Thymus (tissue), 11 donors: ENCODE data around the gene SERTAD2. TPM values are rescaled to one million over a fixed set of nuclear protein-coding genes. Genes with fewer than 3 reads are reported as not detected.

Experiments
- DNase-seq, 9 donors: peaks; one replicate each; pipeline ENCODE4 v3.0.0-alpha.2; 2013; ENCODE audit warnings: low spot score in 9 of 9, low read depth in 6 of 9, missing footprints in 1 of 9
- H3K27ac ChIP-seq, 2 donors: one replicate each; pipeline ENCODE4 v1.5.1; 2013; ENCODE audit warnings: control low read depth in 1 of 2, low read depth in 1 of 2, low read length in 1 of 2, mild to moderate bottlenecking in 1 of 2, moderate library complexity in 1 of 2
- H3K27me3 ChIP-seq, 2 donors: one replicate each; pipeline ENCODE4 v1.5.1; 2013; ENCODE audit warnings: low read length in 1 of 2; ENCODE audit not compliant: control insufficient read depth in 2 of 2, insufficient read depth in 1 of 2
- H3K36me3 ChIP-seq, 2 donors: one replicate each; pipeline ENCODE4 v1.5.1; 2013; ENCODE audit warnings: low read length in 1 of 2, mild to moderate bottlenecking in 1 of 2, moderate library complexity in 1 of 2; ENCODE audit not compliant: control insufficient read depth in 2 of 2, insufficient read depth in 2 of 2
- H3K4me1 ChIP-seq, 2 donors: one replicate each; pipeline ENCODE4 v1.5.1; 2013; ENCODE audit warnings: low read length in 2 of 2; ENCODE audit not compliant: control insufficient read depth in 2 of 2, insufficient read depth in 2 of 2
- H3K4me3 ChIP-seq, 2 donors: one replicate each; pipeline ENCODE4 v1.5.1; 2013; ENCODE audit warnings: low read length in 2 of 2, control low read depth in 1 of 2, mild to moderate bottlenecking in 1 of 2
- H3K9me3 ChIP-seq, 2 donors: one replicate each; pipeline ENCODE4 v1.5.1; 2013; ENCODE audit warnings: low read length in 1 of 2, mild to moderate bottlenecking in 1 of 2; ENCODE audit not compliant: control insufficient read depth in 2 of 2, insufficient read depth in 1 of 2
- WGBS: extraction: QIAGEN DNeasy Blood & Tissue Kit; methylation state at CpG from one replicate; pipeline ENCODE4 v1.1.7; 2013; 5-methylcytosine and 5-hydroxymethylcytosine counted together
- polyA plus RNA-seq: library from polyadenylated mRNA; stranded (reverse); fragments of 200-250 nt; gene quantifications from one replicate; pipeline ENCODE4 v1.2.3, GENCODE V29; 2013
- total RNA-seq: library from RNA; stranded (reverse); fragments of 120-200 nt; gene quantifications from one replicate; pipeline ENCODE4 v1.2.4, GENCODE V29; 2013
- donor health status: healthy.

SERTAD2 gene
- total and polyA plus RNA-seq, 2 donors = 13.3 to 37.6 TPM

DNA sequence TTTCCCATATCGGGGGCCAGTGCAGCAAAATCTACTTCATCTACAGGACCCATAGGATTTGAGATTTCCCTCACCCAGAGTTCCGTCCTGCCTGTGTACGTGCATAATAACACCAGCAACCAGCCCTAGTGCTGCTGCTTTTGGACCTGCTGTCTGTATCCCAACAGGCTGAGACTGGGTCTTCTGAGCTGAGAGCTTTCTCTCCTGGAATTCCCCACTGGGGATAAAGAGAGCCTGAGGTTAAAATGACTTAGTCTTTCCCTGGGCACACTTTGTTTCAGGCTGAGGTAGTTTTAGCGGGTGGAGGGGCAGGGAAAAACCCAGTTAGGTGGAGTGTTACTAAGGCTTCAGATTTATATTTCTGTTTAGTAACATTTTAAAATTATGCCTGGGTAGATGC is 62.5 kb downstream of the SERTAD2 start:
- Histone ChIP-seq H3K27ac (no peak overlapping the region), H3K36me3 (peaks cover 14 to 36% of the 10 kb centered on the region in 2 donors), H3K9me3 (peaks cover 0 to 3% of the 10 kb centered on the region in 2 donors), H3K27me3 (no peaks in the 10 kb centered on the region), H3K4me1 (no peaks in the 10 kb centered on the region), H3K4me3 (no peak overlapping the region)
- WGBS = 95% methylated on average over 4 of the region's 4 CpGs
- DNase-seq = no peak

DNA sequence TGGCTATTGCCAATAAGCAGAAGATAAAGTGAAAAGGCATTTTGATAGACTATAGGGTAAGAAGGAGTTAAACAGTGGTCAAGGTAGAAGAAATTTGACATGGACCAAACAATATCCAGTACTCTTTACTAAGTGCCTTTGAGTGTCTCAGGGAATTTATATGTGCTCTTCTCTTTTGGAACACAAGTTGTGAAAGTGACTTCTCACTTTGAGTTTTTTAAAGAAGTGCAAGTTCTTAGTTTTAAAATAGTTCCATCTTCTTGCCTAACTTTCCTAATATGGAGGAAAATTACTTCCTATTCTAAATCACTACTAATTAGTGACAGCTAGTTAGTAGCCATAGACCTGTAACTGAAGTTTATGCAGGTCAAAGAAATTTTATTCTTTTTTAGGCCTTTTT is 66.2 kb downstream of the SERTAD2 start:
- H3K36me3 ChIP-seq = peaks cover 11 to 40% of the 10 kb centered on the region in 2 donors
- DNase-seq = no peak
- no peak overlapping the region for H3K27ac ChIP-seq

DNA sequence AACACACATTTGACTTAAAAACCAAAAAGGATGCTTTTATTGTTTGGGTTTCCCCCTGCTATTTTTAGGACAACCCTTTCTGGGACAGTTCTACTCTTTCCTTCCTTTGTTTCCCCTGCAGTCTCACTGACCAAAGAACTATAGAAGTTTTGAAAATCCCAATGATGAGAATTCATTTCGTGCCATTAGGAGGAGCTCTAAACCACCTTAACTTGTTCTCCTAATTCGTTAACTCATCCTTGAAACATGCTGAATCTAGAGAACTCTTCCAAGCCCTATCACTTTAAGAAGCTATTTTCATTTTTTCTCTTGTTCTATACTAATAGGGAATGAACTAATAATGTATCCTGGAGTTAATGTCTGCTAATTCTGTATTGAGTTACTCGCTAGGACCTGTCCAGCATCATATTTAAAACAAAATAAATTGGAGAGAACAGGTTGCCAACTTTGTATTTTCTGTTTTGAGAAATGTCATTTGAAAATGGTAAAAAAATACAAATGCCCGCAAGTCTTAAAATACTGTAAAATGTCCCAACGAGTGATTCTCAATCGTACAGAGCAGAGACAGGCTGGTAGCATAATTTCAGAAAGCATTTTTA is 66.7 kb downstream of the SERTAD2 start:
- DNase-seq = peak in 6 of 9 donors; percentile 35 to 79 (median 56)
- H3K27ac ChIP-seq = no peak overlapping the region
- 68% methylated on average over 6 of the region's 6 CpGs for WGBS
- H3K4me1 ChIP-seq = no peaks in the 10 kb centered on the region
- H3K36me3 ChIP-seq = peaks cover 11 to 43% of the 10 kb centered on the region in 2 donors
- no peaks in the 10 kb centered on the region for H3K27me3 ChIP-seq
- H3K4me3 ChIP-seq = no peak overlapping the region
- no peaks in the 10 kb centered on the region for H3K9me3 ChIP-seq

More for the DNA sequence above, 66.2 kb downstream of the SERTAD2 start:
- Histone ChIP-seq H3K4me3 (no peak overlapping the region), H3K27me3 (no peaks in the 10 kb centered on the region), H3K4me1 (no peaks in the 10 kb centered on the region), H3K9me3 (no peaks in the 10 kb centered on the region)

GRCh38 chr2:64586054-64586453 is 67.7 kb downstream of the SERTAD2 start:
- Histone ChIP-seq H3K27ac (no peak overlapping the region), H3K36me3 (peaks cover 3 to 35% of the 10 kb centered on the region in 2 donors)

GRCh38 chr2:64582774-64583340 is 70.9 kb downstream of the SERTAD2 start:
- DNase-seq = no peak
- peaks cover 4 to 31% of the 10 kb centered on the region in 2 donors for H3K36me3 ChIP-seq
- no peak overlapping the region for H3K27ac ChIP-seq
- no peak overlapping the region for H3K4me3 ChIP-seq
- no peaks in the 10 kb centered on the region for H3K27me3 ChIP-seq
- no peaks in the 10 kb centered on the region for H3K9me3 ChIP-seq
- no peaks in the 10 kb centered on the region for H3K4me1 ChIP-seq
- WGBS = 97% methylated on average over 5 of the region's 5 CpGs

More at GRCh38 chr2:64586054-64586453, 67.7 kb downstream of the SERTAD2 start:
- no peaks in the 10 kb centered on the region for H3K9me3 ChIP-seq
- no peaks in the 10 kb centered on the region for H3K27me3 ChIP-seq
- DNase-seq = no peak
- H3K4me3 ChIP-seq = no peak overlapping the region
- 99% methylated on average over 4 of the region's 4 CpGs for WGBS
- no peaks in the 10 kb centered on the region for H3K4me1 ChIP-seq

DNA sequence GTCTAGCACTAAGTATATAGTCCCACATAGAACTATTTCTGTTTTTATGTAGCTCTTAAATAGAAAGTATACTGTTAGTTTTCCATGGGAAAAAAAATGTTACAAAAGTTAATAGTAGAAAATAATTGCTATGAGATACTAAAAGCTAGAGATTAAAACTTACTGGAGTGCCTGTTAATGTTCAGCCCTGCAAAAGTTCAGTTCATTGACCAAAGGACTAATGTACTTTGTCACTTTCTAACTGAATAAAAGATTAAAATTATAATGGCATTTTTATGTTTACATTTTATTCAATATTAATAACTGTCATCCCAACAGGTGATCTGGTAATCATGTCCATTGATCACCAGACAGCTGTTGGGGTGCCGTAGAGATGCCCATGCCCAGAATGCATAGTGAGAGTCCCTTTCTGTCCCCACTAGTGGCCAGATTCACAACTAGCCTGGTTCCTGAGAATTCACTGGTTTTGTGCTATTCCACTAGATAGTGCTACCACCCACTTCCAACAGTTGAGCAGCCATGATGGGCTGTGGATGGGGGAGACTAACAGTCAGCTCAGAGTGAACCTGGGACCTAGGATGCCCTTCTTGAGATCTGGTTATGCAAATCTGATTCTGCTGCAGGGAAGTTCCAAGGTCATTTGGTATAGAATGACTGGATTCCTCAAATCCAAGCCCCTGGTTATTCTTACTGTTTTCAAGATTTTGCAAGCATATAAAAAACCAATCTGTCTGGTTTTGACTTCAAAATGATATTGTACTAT is 71.8 kb downstream of the SERTAD2 start:
- 98% methylated on average over 1 of the region's 1 CpG for WGBS
- Histone ChIP-seq H3K27me3 (no peaks in the 10 kb centered on the region), H3K36me3 (peaks cover 6 to 34% of the 10 kb centered on the region in 2 donors)

More for the DNA sequence above, 71.8 kb downstream of the SERTAD2 start:
- H3K4me3 ChIP-seq = no peak overlapping the region
- no peaks in the 10 kb centered on the region for H3K9me3 ChIP-seq
- DNase-seq = no peak
- no peak overlapping the region for H3K27ac ChIP-seq
- H3K4me1 ChIP-seq = no peaks in the 10 kb centered on the region

Other genes starting within 250 kb of the SERTAD2 start
- 1.7 TPM for gene LGALSL, start 199.8 kb downstream of the SERTAD2 start, total RNA-seq
- 12.8 TPM for gene LGALSL, start 199.8 kb downstream of the SERTAD2 start, polyA plus RNA-seq
- 43.2 TPM for gene AFTPH, start 129.6 kb downstream of the SERTAD2 start, total RNA-seq
- 76.0 TPM for gene AFTPH, start 129.6 kb downstream of the SERTAD2 start, polyA plus RNA-seq